Subcutaneous abdominal adipose tissue (tissue), 5 donors: Measurements from ENCODE around the gene SPP2.
A peak's percentile ranks its signal among the peaks of the same experiment; 100 is the strongest.

Source experiments
- H3K27ac ChIP-seq: one replicate; pipeline ENCODE4 v1.7.0; 2013; ENCODE audit warnings: low read depth, mild to moderate bottlenecking, inconsistent platforms, low read length, moderate library complexity
- H3K27me3 ChIP-seq, 5 donors: one replicate each; pipeline ENCODE4 v1.7.0; 2013; ENCODE audit warnings: low read length in 5 of 5, inconsistent platforms in 1 of 5; ENCODE audit not compliant: control insufficient read depth in 5 of 5, insufficient read depth in 4 of 5
- H3K36me3 ChIP-seq, 5 donors: one replicate each; pipeline ENCODE4 v1.7.0; 2013; ENCODE audit warnings: low read length in 5 of 5; ENCODE audit not compliant: control insufficient read depth in 5 of 5, insufficient read depth in 5 of 5
- H3K4me1 ChIP-seq, 5 donors: one replicate each; pipeline ENCODE4 v1.7.0; 2013; ENCODE audit warnings: low read length in 5 of 5, mild to moderate bottlenecking in 3 of 5, moderate library complexity in 1 of 5; ENCODE audit not compliant: control insufficient read depth in 5 of 5, insufficient read depth in 5 of 5
- H3K4me3 ChIP-seq, 5 donors: one replicate each; pipeline ENCODE4 v1.7.0; 2013; ENCODE audit warnings: low read length in 5 of 5, low read depth in 1 of 5
- H3K9ac ChIP-seq, 5 donors: one replicate each; pipeline ENCODE4 v1.7.0; 2013; ENCODE audit warnings: low read length in 5 of 5, mild to moderate bottlenecking in 4 of 5, moderate library complexity in 3 of 5
- H3K9me3 ChIP-seq, 5 donors: one replicate each; pipeline ENCODE4 v1.7.0; 2013; ENCODE audit warnings: low read length in 5 of 5; ENCODE audit not compliant: control insufficient read depth in 5 of 5
- donor health status: healthy.
- donor health status: healthy.
- donor health status: healthy.
- donor health status: healthy.
- donor health status: healthy.

The SPP2 gene

GRCh38 chr2:234020332-234020731 lies 30.2 kb upstream of the SPP2 start:
- H3K27ac ChIP-seq: no peak overlapping the region
- no peaks in the 10 kb centered on the region for H3K4me1 ChIP-seq
- no peak overlapping the region for H3K9ac ChIP-seq
- no peak overlapping the region for H3K4me3 ChIP-seq
- peaks cover 0 to 2% (median 0%) of the 10 kb centered on the region in 5 donors for H3K27me3 ChIP-seq
- H3K36me3 ChIP-seq: no peaks in the 10 kb centered on the region
- peaks cover 0 to 8% (median 5%) of the 10 kb centered on the region in 5 donors for H3K9me3 ChIP-seq

- Histone ChIP-seq H3K9ac (no peak overlapping the region), H3K4me1 (peaks cover 0 to 6% (median 4%) of the 10 kb centered on the region in 5 donors), H3K27me3 (peaks cover 0 to 9% (median 2%) of the 10 kb centered on the region in 5 donors), H3K36me3 (no peaks in the 10 kb centered on the region), H3K4me3 (no peak overlapping the region), H3K27ac (no peak overlapping the region), H3K9me3 (peaks cover 0 to 8% (median 5%) of the 10 kb centered on the region in 5 donors)
Observed at GRCh38 chr2:234022424-234022823, 28.1 kb upstream of the SPP2 start.

- Histone ChIP-seq H3K9ac (no peak overlapping the region), H3K27me3 (peaks cover 0 to 9% (median 2%) of the 10 kb centered on the region in 5 donors), H3K9me3 (peaks cover 0 to 8% (median 5%) of the 10 kb centered on the region in 5 donors)
Observed at GRCh38 chr2:234024304-234024703, 26.2 kb upstream of the SPP2 start.

GRCh38 chr2:234025466-234025865 lies 25.0 kb upstream of the SPP2 start:
- peaks cover 0 to 9% (median 2%) of the 10 kb centered on the region in 5 donors for H3K27me3 ChIP-seq
- peaks cover 0 to 8% (median 5%) of the 10 kb centered on the region in 5 donors for H3K9me3 ChIP-seq
- H3K36me3 ChIP-seq: no peaks in the 10 kb centered on the region
- H3K4me1 ChIP-seq: peaks cover 0 to 6% (median 4%) of the 10 kb centered on the region in 5 donors
- H3K27ac ChIP-seq: no peak overlapping the region
- H3K9ac ChIP-seq: no peak overlapping the region
- H3K4me3 ChIP-seq: peak overlapping the region in 4 of 5 donors; percentile 26 to 43 (median 40)

More at GRCh38 chr2:234024304-234024703, 26.2 kb upstream of the SPP2 start:
- Histone ChIP-seq H3K4me3 (no peak overlapping the region), H3K27ac (no peak overlapping the region), H3K4me1 (peaks cover 0 to 6% (median 4%) of the 10 kb centered on the region in 5 donors), H3K36me3 (no peaks in the 10 kb centered on the region)

- Histone ChIP-seq H3K9ac (no peak overlapping the region), H3K9me3 (peaks cover 0 to 8% (median 5%) of the 10 kb centered on the region in 5 donors), H3K27ac (no peak overlapping the region), H3K4me1 (peaks cover 0 to 6% (median 4%) of the 10 kb centered on the region in 5 donors), H3K27me3 (peaks cover 0 to 10% (median 4%) of the 10 kb centered on the region in 5 donors), H3K4me3 (peak overlapping the region in 4 of 5 donors; percentile 26 to 43 (median 40)), H3K36me3 (no peaks in the 10 kb centered on the region)
Observed at GRCh38 chr2:234025891-234026401, 24.6 kb upstream of the SPP2 start.

GRCh38 chr2:234026693-234027254 lies 23.7 kb upstream of the SPP2 start:
- Histone ChIP-seq H3K9ac (no peak overlapping the region), H3K4me1 (peaks cover 0 to 6% (median 4%) of the 10 kb centered on the region in 5 donors), H3K27me3 (peaks cover 0 to 13% (median 8%) of the 10 kb centered on the region in 5 donors), H3K4me3 (no peak overlapping the region), H3K36me3 (no peaks in the 10 kb centered on the region), H3K9me3 (peaks cover 0 to 8% (median 5%) of the 10 kb centered on the region in 5 donors), H3K27ac (no peak overlapping the region)

GRCh38 chr2:234027641-234028040 lies 22.9 kb upstream of the SPP2 start:
- Histone ChIP-seq H3K27me3 (peaks cover 0 to 15% (median 8%) of the 10 kb centered on the region in 5 donors), H3K9ac (no peak overlapping the region)

GRCh38 chr2:234029150-234029733 lies 21.3 kb upstream of the SPP2 start:
- Histone ChIP-seq H3K9ac (no peak overlapping the region), H3K36me3 (no peaks in the 10 kb centered on the region), H3K4me3 (no peak overlapping the region), H3K27me3 (peaks cover 0 to 16% (median 8%) of the 10 kb centered on the region in 5 donors), H3K9me3 (peaks cover 0 to 12% (median 10%) of the 10 kb centered on the region in 5 donors), H3K4me1 (peaks cover 0 to 6% (median 4%) of the 10 kb centered on the region in 5 donors), H3K27ac (no peak overlapping the region)

More at GRCh38 chr2:234027641-234028040, 22.9 kb upstream of the SPP2 start:
- Histone ChIP-seq H3K27ac (no peak overlapping the region), H3K9me3 (peaks cover 0 to 8% (median 5%) of the 10 kb centered on the region in 5 donors), H3K36me3 (no peaks in the 10 kb centered on the region), H3K4me1 (peaks cover 0 to 6% (median 4%) of the 10 kb centered on the region in 5 donors), H3K4me3 (no peak overlapping the region)

- Histone ChIP-seq H3K27ac (no peak overlapping the region), H3K4me3 (no peak overlapping the region), H3K4me1 (peaks cover 0 to 3% (median 0%) of the 10 kb centered on the region in 5 donors)
Observed at GRCh38 chr2:234031207-234031606, 19.3 kb upstream of the SPP2 start.

More at GRCh38 chr2:234031207-234031606, 19.3 kb upstream of the SPP2 start:
- Histone ChIP-seq H3K9me3 (peaks cover 0 to 26% (median 20%) of the 10 kb centered on the region in 5 donors), H3K9ac (no peak overlapping the region), H3K36me3 (no peaks in the 10 kb centered on the region), H3K27me3 (peaks cover 7 to 23% (median 13%) of the 10 kb centered on the region in 5 donors)
